HUES64 (cell line): ENCODE results near the gene SLC17A3.

ENCODE experiments used
- H3K27ac ChIP-seq: 2 replicates; pipeline ENCODE4 v1.7.0; 2013; ENCODE audit warnings: low read depth, low read length, inconsistent platforms
- H3K27me3 ChIP-seq: 2 replicates; pipeline ENCODE4 v1.6.1; 2013; ENCODE audit warnings: mild to moderate bottlenecking, low read length; ENCODE audit not compliant: insufficient read depth
- H3K36me3 ChIP-seq: 2 replicates; pipeline ENCODE4 v1.6.1; 2013; ENCODE audit warnings: mild to moderate bottlenecking, low read length; ENCODE audit not compliant: insufficient read depth
- H3K4me1 ChIP-seq: 2 replicates; pipeline ENCODE4 v1.6.1; 2013; ENCODE audit warnings: mild to moderate bottlenecking, low read length, moderate library complexity; ENCODE audit not compliant: insufficient read depth
- H3K4me3 ChIP-seq: 2 replicates; pipeline ENCODE4 v1.5.1; 2013; ENCODE audit warnings: mild to moderate bottlenecking, low read length, moderate library complexity
- H3K9ac ChIP-seq: 2 replicates; pipeline ENCODE4 v1.6.1; 2013; ENCODE audit warnings: mild to moderate bottlenecking, low read depth, low read length
- H3K9me3 ChIP-seq: 2 replicates; pipeline ENCODE4 v1.6.1; 2013; ENCODE audit warnings: low read depth, low read length; ENCODE audit not compliant: insufficient read depth
- WGBS: fragments of 150-250, 120-280 bp; methylation state at CpG from one replicate; pipeline ENCODE4 v1.1.7; 2013; ENCODE audit warnings: missing lambda C conversion rate; 5-methylcytosine and 5-hydroxymethylcytosine counted together

The SLC17A3 gene

DNA sequence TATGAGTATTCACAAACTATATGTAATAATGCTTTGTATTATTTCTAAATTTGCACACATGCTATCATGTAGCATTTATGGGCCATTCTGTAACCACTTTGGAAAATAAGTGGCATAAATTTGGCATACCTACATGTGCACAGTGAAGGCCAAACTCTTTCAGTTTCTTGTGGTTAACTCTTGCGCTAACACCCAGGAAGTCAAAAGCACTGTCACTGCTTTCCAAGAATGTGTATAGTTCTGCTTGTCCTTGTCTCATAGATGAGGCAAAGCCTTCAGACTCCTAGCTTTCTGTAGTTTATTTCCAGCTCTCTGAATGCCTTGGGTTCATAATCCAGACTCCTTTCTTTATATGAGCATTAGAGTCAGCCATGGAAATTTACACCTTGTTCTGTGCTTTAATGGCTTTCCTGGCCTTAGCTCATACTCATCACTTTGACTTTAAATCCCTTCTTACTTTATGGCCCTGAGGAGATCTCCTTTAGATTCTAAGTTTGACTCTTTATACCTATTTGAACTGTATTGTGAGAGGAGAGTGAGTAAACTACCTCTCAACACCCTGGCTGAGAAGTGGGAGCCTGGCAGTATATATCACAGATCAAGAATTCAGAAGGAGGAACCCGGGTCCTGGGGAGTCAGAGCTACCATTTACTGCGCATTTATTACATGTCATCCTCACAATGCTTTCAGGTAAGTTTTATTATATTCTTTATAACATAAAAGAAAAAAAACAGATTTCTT lies 949 bp upstream of the SLC17A3 start:
- 100% methylated on average over 2 of the region's 3 CpGs for WGBS
- H3K27ac ChIP-seq, result no peak overlapping the region
- H3K27me3 ChIP-seq, result no peaks in the 10 kb centered on the region
- H3K4me1 ChIP-seq, result no peaks in the 10 kb centered on the region
- no peaks in the 10 kb centered on the region for H3K9me3 ChIP-seq
- H3K9ac ChIP-seq, result no peak overlapping the region
- no peak overlapping the region for H3K4me3 ChIP-seq
- H3K36me3 ChIP-seq, result no peaks in the 10 kb centered on the region

DNA sequence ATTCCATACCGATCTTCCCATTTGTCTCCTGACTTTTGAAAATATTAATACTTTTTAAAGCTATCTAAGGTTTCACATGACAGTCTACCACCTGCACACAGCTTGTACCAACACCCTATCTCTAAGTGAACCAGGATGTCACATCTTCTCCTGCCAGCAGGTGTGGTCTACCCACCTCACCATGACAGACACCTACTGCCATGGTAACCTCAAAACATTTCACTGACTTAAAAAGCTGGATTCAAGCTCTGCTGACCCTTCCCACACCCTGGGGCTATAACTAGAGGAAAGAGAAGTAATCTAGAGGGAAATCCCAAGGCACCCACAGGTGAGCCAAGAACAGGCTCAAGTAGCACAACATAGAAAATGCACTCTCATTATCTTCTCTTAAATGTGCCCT lies 1.2 kb downstream of the SLC17A3 start:
- Histone ChIP-seq H3K36me3 (no peaks in the 10 kb centered on the region), H3K27me3 (no peaks in the 10 kb centered on the region), H3K9me3 (no peaks in the 10 kb centered on the region), H3K4me1 (no peaks in the 10 kb centered on the region), H3K27ac (no peak overlapping the region), H3K4me3 (no peak overlapping the region), H3K9ac (no peak overlapping the region)
- WGBS, result 96% methylated on average over 1 of the region's 1 CpG

- Histone ChIP-seq H3K4me1 (no peaks in the 10 kb centered on the region), H3K36me3 (no peaks in the 10 kb centered on the region), H3K9me3 (no peaks in the 10 kb centered on the region), H3K27ac (no peak overlapping the region), H3K4me3 (no peak overlapping the region), H3K27me3 (no peaks in the 10 kb centered on the region), H3K9ac (no peak overlapping the region)
- 56% methylated on average over 1 of the region's 1 CpG for WGBS
Measured at GRCh38 chr6:25869840-25870239, 4.2 kb downstream of the SLC17A3 start.

- H3K4me1 ChIP-seq, result no peaks in the 10 kb centered on the region
- H3K9ac ChIP-seq, result no peak overlapping the region
- no peaks in the 10 kb centered on the region for H3K36me3 ChIP-seq
- 94% methylated on average over 2 of the region's 3 CpGs for WGBS
- no peaks in the 10 kb centered on the region for H3K27me3 ChIP-seq
- H3K4me3 ChIP-seq, result no peak overlapping the region
- no peak overlapping the region for H3K27ac ChIP-seq
- no peaks in the 10 kb centered on the region for H3K9me3 ChIP-seq
Measured at GRCh38 chr6:25868436-25869183, 5.4 kb downstream of the SLC17A3 start.

DNA sequence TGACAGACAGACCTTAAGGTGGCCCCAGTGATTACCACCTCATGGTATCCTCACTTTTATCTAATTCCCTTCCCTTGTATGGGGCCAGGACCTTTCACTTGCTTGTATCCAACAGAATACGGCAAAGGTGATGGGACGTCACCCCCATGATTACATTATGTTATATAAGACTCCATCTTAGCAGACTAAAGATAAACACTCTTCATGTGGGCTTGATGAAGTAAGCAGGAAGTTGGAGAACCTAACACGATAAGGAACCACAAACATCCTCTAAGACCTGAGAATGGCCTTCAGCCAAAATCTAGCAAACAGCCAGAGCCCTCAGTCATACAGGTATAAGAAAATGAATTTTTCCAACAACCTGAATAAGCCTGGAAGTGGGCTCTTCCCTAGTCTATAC lies 8.0 kb downstream of the SLC17A3 start:
- Histone ChIP-seq H3K27ac (no peak overlapping the region), H3K4me1 (no peaks in the 10 kb centered on the region), H3K9ac (no peak overlapping the region), H3K4me3 (no peak overlapping the region), H3K36me3 (no peaks in the 10 kb centered on the region), H3K9me3 (no peaks in the 10 kb centered on the region), H3K27me3 (no peaks in the 10 kb centered on the region)
- WGBS, result 83% methylated on average over 2 of the region's 3 CpGs

DNA sequence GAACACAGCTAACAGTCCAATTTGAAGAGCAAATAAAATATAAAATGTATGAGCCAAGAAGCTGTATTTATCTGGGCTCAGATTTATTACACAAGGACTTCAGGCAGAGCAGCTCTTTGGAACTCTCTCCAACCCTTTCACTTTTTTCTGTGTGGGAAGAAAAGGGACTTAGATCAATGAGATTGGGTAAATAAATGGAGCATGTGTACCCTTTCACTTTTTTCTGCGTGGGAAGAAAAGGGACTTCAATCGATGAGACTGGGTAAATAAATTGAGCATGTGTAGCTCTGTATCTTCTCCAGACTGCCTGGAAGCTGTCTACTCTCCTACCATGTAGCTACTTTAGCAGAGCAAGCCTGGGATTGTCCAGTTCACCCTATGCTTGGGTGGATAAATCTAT lies 10.7 kb downstream of the SLC17A3 start:
- 88% methylated on average over 2 of the region's 2 CpGs for WGBS
- H3K9me3 ChIP-seq, result no peaks in the 10 kb centered on the region
- H3K9ac ChIP-seq, result no peak overlapping the region
- no peaks in the 10 kb centered on the region for H3K27me3 ChIP-seq
- no peak overlapping the region for H3K27ac ChIP-seq
- H3K4me1 ChIP-seq, result no peaks in the 10 kb centered on the region
- H3K4me3 ChIP-seq, result no peak overlapping the region
- H3K36me3 ChIP-seq, result no peaks in the 10 kb centered on the region

- Histone ChIP-seq H3K27ac (no peak overlapping the region), H3K9ac (no peak overlapping the region), H3K36me3 (no peaks in the 10 kb centered on the region), H3K4me1 (no peaks in the 10 kb centered on the region), H3K27me3 (no peaks in the 10 kb centered on the region), H3K4me3 (no peak overlapping the region), H3K9me3 (no peaks in the 10 kb centered on the region)
- WGBS, result 94% methylated on average over 4 of the region's 4 CpGs
Measured at GRCh38 chr6:25862199-25862598, 11.8 kb downstream of the SLC17A3 start.

DNA sequence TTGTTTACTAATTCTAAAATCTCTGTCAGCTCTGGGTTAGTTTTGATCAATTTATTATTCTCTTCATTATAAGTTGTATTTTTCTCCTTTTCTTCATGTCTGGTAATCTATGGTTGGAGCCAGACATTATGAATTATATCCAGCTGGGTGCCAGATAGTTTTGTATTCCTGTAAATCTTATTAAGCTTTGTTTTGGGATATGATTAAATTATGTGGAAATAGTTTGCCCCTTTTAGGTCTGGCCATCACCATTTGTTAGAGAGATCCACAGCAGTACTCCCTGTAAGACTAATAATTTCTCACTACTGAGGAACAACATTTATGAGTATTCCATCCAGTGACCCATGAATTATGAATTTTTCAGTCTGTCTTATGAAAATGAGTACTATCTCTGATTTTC lies 21.3 kb downstream of the SLC17A3 start:
- Histone ChIP-seq H3K27ac (no peak overlapping the region), H3K4me1 (peaks cover 3% of the 10 kb centered on the region; the same call in 1 of the 2 replicates), H3K4me3 (no peak overlapping the region), H3K36me3 (no peaks in the 10 kb centered on the region), H3K9me3 (no peaks in the 10 kb centered on the region), H3K27me3 (no peaks in the 10 kb centered on the region), H3K9ac (no peak overlapping the region)

GRCh38 chr6:25851961-25852360 lies 22.1 kb downstream of the SLC17A3 start:
- Histone ChIP-seq H3K4me1 (peaks cover 3% of the 10 kb centered on the region; the same call in 1 of the 2 replicates), H3K27me3 (no peaks in the 10 kb centered on the region), H3K9ac (no peak overlapping the region), H3K4me3 (no peak overlapping the region), H3K27ac (no peak overlapping the region), H3K9me3 (no peaks in the 10 kb centered on the region), H3K36me3 (no peaks in the 10 kb centered on the region)
- WGBS, result 93% methylated on average over 1 of the region's 2 CpGs

DNA sequence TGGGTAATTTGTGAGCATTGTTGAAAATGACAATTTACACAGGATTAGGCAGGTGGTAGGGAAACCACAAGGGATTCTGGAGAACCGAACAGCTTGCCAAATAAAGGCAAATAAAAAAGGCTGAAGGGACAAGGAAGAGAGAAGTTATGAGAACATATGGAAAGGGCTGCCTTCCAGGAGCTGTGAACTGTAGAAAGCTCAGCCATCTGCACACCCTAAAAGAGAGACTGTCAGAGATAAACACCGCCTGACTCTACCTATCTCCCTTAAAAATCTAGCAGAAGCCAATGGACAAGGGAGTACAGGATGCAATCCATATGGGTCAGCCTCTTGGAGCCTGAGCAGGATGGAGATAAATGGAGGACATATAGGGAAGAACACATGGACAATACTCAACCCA lies 29.5 kb downstream of the SLC17A3 start:
- H3K4me1 ChIP-seq, result no peaks in the 10 kb centered on the region
- H3K36me3 ChIP-seq, result no peaks in the 10 kb centered on the region
- H3K9me3 ChIP-seq, result no peaks in the 10 kb centered on the region
- H3K4me3 ChIP-seq, result no peak overlapping the region
- H3K27me3 ChIP-seq, result no peaks in the 10 kb centered on the region
- no peak overlapping the region for H3K27ac ChIP-seq
- no peak overlapping the region for H3K9ac ChIP-seq
- WGBS, result 99% methylated on average over 2 of the region's 2 CpGs

GRCh38 chr6:25842526-25842925 lies 31.5 kb downstream of the SLC17A3 start:
- no peaks in the 10 kb centered on the region for H3K27me3 ChIP-seq
- 100% methylated on average over 1 of the region's 1 CpG for WGBS
- no peaks in the 10 kb centered on the region for H3K36me3 ChIP-seq
- H3K27ac ChIP-seq, result no peak overlapping the region
- no peak overlapping the region for H3K4me3 ChIP-seq
- H3K9me3 ChIP-seq, result no peaks in the 10 kb centered on the region
- H3K4me1 ChIP-seq, result no peaks in the 10 kb centered on the region
- no peak overlapping the region for H3K9ac ChIP-seq
